HG03378 (cell line): ENCODE measurements around the gene MUC6.
"Not testable (repeated sequence)": the region's sequence is repeated elsewhere in the genome, so short reads cannot be mapped to it uniquely, and the experiment has no call there.

Experiments used
- ATAC-seq: cut with Tn5 transposase; IDR thresholded peaks from one replicate; pipeline ENCODE4 v1.9.1; 2021; ENCODE audit warnings: mild to moderate bottlenecking, moderate library complexity; ENCODE audit not compliant: unreplicated experiment

The MUC6 gene

GRCh38 chr11:991711-992307 is 44.7 kb downstream of the MUC6 start:
- no peak for ATAC-seq

GRCh38 chr11:991034-991433 is 45.5 kb downstream of the MUC6 start:
- ATAC-seq = no peak

GRCh38 chr11:990101-990500 is 46.4 kb downstream of the MUC6 start:
- no peak for ATAC-seq

- ATAC-seq = no peak
These were observed 48.8 kb downstream of the MUC6 start for GRCh38 chr11:987671-988070.

- no peak for ATAC-seq
These were observed 49.6 kb downstream of the MUC6 start for GRCh38 chr11:986952-987305.

- ATAC-seq = no peak
These were observed 50.1 kb downstream of the MUC6 start for GRCh38 chr11:986270-986951.

- ATAC-seq = no peak
These were observed 50.7 kb downstream of the MUC6 start for GRCh38 chr11:985848-986247.

GRCh38 chr11:985406-985805 is 51.1 kb downstream of the MUC6 start:
- ATAC-seq = no peak

GRCh38 chr11:984546-984945 is 52.0 kb downstream of the MUC6 start:
- no peak for ATAC-seq

GRCh38 chr11:981764-982163 is 54.8 kb downstream of the MUC6 start:
- no peak for ATAC-seq

- no peak for ATAC-seq
These were observed 55.8 kb downstream of the MUC6 start for GRCh38 chr11:980438-981357.

GRCh38 chr11:978781-979180 is 57.7 kb downstream of the MUC6 start:
- ATAC-seq = no peak

- ATAC-seq = no peak
These were observed 58.4 kb downstream of the MUC6 start for GRCh38 chr11:977830-978720.

- no peak for ATAC-seq
These were observed 59.9 kb downstream of the MUC6 start for GRCh38 chr11:976431-977160.

- no peak for ATAC-seq
These were observed 60.7 kb downstream of the MUC6 start for GRCh38 chr11:975827-976226.

GRCh38 chr11:975376-975775 is 61.1 kb downstream of the MUC6 start:
- not testable (repeated sequence) for ATAC-seq

- ATAC-seq = no peak
These were observed 63.3 kb downstream of the MUC6 start for GRCh38 chr11:973237-973636.

- ATAC-seq = no peak
These were observed 63.9 kb downstream of the MUC6 start for GRCh38 chr11:972523-973211.

- ATAC-seq = no peak
These were observed 64.7 kb downstream of the MUC6 start for GRCh38 chr11:971731-972365.
